ENCODE data around the gene BMP4. TPM values are rescaled to one million over a fixed set of nuclear protein-coding genes. Genes with fewer than 3 reads are reported as not detected.

BMP4 gene
- total and polyA plus RNA-seq, 9 donors, result 12.0 to 30.5 (median 19.5) TPM

DNA sequence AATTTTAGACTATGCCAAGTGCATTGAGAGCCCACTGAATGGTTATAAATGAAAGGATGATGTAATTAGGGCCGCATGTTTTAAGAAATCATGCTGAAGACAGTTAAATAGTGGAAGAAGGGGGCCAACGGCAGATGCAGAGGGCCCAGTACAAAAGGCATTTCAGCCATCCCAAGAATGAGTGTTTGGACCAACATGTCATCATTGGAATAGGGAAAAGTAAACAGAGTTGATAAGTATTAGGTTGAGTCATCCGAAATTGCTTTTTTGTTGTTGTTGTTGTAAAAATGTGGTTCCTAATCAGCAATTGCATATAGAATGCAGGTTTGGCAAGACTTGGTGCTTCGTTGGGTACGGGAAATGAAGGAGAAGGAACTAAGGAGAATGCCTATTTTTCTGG lies 29.5 kb downstream of the BMP4 start:
- H3K9me3 ChIP-seq (replicated peaks; ENCODE audit: control insufficient read depth, low read depth, low read length), result no peaks in the 10 kb centered on the region
- H3K4me1 ChIP-seq (ENCODE audit: control insufficient read depth, insufficient read depth, low read length), result no peaks in the 10 kb centered on the region
- WGBS (ENCODE audit: insufficient coverage), result 81% methylated on average over 5 of the region's 5 CpGs
- no peaks in the 10 kb centered on the region for H3K36me3 ChIP-seq (ENCODE audit: control insufficient read depth, insufficient read depth, low read length)
- H3K27me3 ChIP-seq (ENCODE audit: control insufficient read depth, insufficient read depth, low read length), result no peaks in the 10 kb centered on the region
- no peak for DNase-seq
- no peak overlapping the region for H3K4me3 ChIP-seq (ENCODE audit: low read length)
- no peak overlapping the region for H3K27ac ChIP-seq (ENCODE audit: low read length)

DNA sequence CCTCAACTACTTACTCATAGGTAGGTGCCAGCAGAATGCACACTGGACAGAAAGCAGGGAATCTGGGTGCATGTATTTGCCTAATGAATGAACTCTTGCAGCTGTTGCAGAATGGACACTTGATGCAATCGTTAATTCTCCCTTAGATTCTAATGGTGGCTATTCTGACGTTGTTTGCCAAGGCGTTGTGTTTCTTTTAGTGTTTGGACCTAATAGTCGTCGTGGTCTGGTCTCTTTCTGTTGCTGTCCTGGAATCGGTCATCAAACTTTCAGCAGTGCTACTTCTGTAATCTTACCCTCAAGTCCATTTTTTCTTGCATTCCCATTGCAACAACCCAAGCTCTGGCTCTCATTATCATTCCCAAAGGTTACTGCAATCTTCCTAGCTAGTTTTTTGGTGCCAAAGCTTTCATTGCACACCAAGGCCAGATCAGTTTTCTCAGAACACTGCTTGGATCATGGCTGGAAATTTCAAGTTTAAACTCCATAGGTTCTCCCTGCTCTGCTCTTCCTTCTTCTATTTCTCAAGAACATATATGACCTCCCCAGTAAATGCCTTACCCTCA lies 31.3 kb downstream of the BMP4 start:
- 63% methylated on average over 4 of the region's 6 CpGs for WGBS (ENCODE audit: insufficient coverage)
- H3K27me3 ChIP-seq (ENCODE audit: control insufficient read depth, insufficient read depth, low read length), result no peaks in the 10 kb centered on the region
- no peak for DNase-seq
- H3K36me3 ChIP-seq (ENCODE audit: control insufficient read depth, insufficient read depth, low read length), result no peaks in the 10 kb centered on the region
- no peaks in the 10 kb centered on the region for H3K4me1 ChIP-seq (ENCODE audit: control insufficient read depth, insufficient read depth, low read length)
- no peak overlapping the region for H3K27ac ChIP-seq (ENCODE audit: low read length)
- no peaks in the 10 kb centered on the region for H3K9me3 ChIP-seq (replicated peaks; ENCODE audit: control insufficient read depth, low read depth, low read length)
- H3K4me3 ChIP-seq (ENCODE audit: low read length), result no peak overlapping the region

DNA sequence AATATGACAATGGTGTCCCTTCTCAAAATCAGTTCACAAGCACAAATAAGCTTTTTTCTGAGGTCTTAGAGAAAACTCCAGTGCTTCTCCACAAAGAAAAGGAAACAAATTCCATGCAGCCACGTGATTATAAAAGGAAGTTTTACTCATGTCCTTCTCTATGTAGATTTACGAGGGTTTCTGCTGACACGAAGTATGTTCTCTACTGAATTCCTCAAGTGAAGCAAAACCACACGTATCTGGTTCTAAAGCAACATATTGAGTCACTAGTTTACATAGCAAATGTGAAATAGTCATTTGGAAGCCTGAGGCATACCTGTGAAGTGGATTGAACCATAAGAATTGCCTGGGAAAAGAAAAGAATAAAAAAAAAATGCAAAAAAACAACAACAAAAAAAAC lies 31.9 kb downstream of the BMP4 start:
- no peaks in the 10 kb centered on the region for H3K36me3 ChIP-seq (ENCODE audit: control insufficient read depth, insufficient read depth, low read length)
- no peak overlapping the region for H3K27ac ChIP-seq (ENCODE audit: low read length)
- H3K4me1 ChIP-seq (ENCODE audit: control insufficient read depth, insufficient read depth, low read length), result no peaks in the 10 kb centered on the region
- H3K9me3 ChIP-seq (replicated peaks; ENCODE audit: control insufficient read depth, low read depth, low read length), result no peaks in the 10 kb centered on the region
- WGBS (ENCODE audit: insufficient coverage), result no CpG with 5 or more reads among the region's 4 CpGs
- H3K4me3 ChIP-seq (ENCODE audit: low read length), result no peak overlapping the region
- no peak for DNase-seq
- no peaks in the 10 kb centered on the region for H3K27me3 ChIP-seq (ENCODE audit: control insufficient read depth, insufficient read depth, low read length)

DNA sequence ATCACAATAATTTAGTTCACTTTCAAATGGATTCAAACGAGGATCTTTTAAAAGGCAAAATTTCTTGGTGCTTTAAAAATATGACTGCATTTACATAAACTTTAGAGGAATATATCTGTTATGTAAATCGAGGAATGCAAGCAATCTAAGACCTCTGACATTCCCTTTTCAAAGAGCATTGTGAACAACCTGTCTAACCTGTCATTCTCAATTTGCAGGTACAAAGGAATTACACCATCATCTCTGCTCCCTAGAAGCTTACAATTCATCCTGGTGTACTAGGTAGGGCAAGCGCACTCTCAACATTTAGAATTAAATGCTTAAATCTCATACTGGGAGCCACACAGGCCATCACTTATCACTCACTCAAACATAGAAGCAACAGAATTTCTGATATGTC lies 35.6 kb downstream of the BMP4 start:
- H3K27ac ChIP-seq (ENCODE audit: low read length), result no peak overlapping the region

DNA sequence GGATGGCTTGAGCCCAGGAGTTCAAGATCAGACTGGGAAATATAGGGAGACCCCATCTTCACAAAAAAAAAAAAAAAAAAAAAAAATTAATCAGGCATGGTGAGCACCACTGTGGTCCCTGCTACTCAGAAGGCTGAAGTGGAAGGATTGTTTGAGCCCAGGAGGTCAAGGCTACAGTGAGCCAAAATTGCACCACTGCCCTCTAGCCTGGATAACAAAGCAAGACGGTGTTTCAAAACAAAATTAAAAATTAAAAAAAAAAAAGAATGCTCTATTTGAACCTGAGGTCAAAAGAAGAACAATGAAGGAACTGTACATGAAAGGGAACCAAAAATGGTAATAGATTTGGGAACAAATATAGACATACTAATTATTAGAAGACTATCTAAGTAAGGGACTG lies 40.4 kb downstream of the BMP4 start:
- Histone ChIP-seq H3K4me3 (ENCODE audit: low read length) (no peak overlapping the region), H3K9me3 (replicated peaks; ENCODE audit: control insufficient read depth, low read depth, low read length) (no peaks in the 10 kb centered on the region), H3K4me1 (ENCODE audit: control insufficient read depth, insufficient read depth, low read length) (no peaks in the 10 kb centered on the region), H3K36me3 (ENCODE audit: control insufficient read depth, insufficient read depth, low read length) (no peaks in the 10 kb centered on the region), H3K27ac (ENCODE audit: low read length) (no peak overlapping the region), H3K27me3 (ENCODE audit: control insufficient read depth, insufficient read depth, low read length) (no peaks in the 10 kb centered on the region)
- no CpG with 5 or more reads among the region's 1 CpG for WGBS (ENCODE audit: insufficient coverage)
- DNase-seq, result no peak

More for the DNA sequence above, 35.6 kb downstream of the BMP4 start:
- no peak for DNase-seq
- H3K4me3 ChIP-seq (ENCODE audit: low read length), result no peak overlapping the region
- no peaks in the 10 kb centered on the region for H3K4me1 ChIP-seq (ENCODE audit: control insufficient read depth, insufficient read depth, low read length)
- no peaks in the 10 kb centered on the region for H3K27me3 ChIP-seq (ENCODE audit: control insufficient read depth, insufficient read depth, low read length)
- no peaks in the 10 kb centered on the region for H3K9me3 ChIP-seq (replicated peaks; ENCODE audit: control insufficient read depth, low read depth, low read length)
- no CpG with 5 or more reads among the region's 3 CpGs for WGBS (ENCODE audit: insufficient coverage)
- H3K36me3 ChIP-seq (ENCODE audit: control insufficient read depth, insufficient read depth, low read length), result no peaks in the 10 kb centered on the region

DNA sequence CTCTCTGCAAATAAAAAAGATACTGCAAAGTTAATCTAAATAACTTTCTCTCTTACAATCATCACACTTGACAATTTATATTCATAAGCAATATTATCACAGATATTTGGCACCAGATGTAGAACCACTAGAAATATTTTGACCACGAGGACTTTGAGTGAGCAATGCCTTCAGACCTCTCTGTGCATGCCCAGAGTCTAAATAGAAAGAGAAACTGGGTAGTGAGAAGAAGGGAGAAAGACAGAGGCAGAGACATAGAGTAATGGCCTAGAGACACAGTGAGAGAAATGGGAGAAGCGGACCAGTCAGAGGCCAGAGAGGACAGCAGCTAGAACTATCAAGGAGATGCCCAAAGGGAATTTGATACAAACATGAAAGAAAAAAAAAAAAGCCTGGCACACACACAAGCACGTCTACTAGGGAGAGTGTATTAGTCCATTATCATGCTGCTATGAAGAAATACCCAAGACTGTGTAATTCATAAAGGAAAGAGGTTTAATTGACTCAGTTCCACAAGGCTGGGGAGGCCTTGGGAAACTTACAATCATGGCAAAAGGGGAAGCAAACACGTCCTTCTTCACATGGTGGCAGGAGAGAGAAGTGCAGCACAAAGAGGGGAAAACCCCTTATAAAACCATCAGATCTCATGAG lies 41.1 kb downstream of the BMP4 start:
- DNase-seq, result no peak
- Histone ChIP-seq H3K9me3 (replicated peaks; ENCODE audit: control insufficient read depth, low read depth, low read length) (no peaks in the 10 kb centered on the region), H3K4me3 (ENCODE audit: low read length) (no peak overlapping the region), H3K27ac (ENCODE audit: low read length) (no peak overlapping the region), H3K27me3 (ENCODE audit: control insufficient read depth, insufficient read depth, low read length) (no peaks in the 10 kb centered on the region), H3K4me1 (ENCODE audit: control insufficient read depth, insufficient read depth, low read length) (no peaks in the 10 kb centered on the region), H3K36me3 (ENCODE audit: control insufficient read depth, insufficient read depth, low read length) (no peaks in the 10 kb centered on the region)
- WGBS (ENCODE audit: insufficient coverage), result 53% methylated on average over 2 of the region's 4 CpGs

DNA sequence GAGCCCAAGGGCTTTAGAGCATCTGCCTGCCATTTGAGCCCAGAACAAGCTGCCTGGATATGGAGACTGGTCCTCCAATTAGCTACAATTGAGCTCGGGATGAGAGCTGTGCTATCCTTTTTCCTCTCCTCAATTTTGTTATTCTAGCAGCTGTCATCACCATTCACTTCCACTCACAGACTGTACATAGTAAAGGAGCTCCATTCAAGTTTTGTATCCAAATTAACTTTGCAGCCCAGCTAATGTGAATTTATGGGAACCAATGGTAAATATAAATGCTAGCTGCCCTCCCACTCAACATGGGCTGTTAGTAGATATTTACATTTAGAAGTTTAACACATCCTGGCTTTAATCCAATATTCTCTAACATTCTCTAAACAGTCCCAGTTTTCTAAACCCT lies 44.6 kb downstream of the BMP4 start:
- no peaks in the 10 kb centered on the region for H3K27me3 ChIP-seq (ENCODE audit: control insufficient read depth, insufficient read depth, low read length)
- no peaks in the 10 kb centered on the region for H3K9me3 ChIP-seq (replicated peaks; ENCODE audit: control insufficient read depth, low read depth, low read length)
- no peak overlapping the region for H3K27ac ChIP-seq (ENCODE audit: low read length)
- H3K4me1 ChIP-seq (ENCODE audit: control insufficient read depth, insufficient read depth, low read length), result no peaks in the 10 kb centered on the region
- peak; percentile 44 for DNase-seq
- 20% methylated on average over 1 of the region's 1 CpG for WGBS (ENCODE audit: insufficient coverage)
- no peaks in the 10 kb centered on the region for H3K36me3 ChIP-seq (ENCODE audit: control insufficient read depth, insufficient read depth, low read length)
- H3K4me3 ChIP-seq (ENCODE audit: low read length), result no peak overlapping the region

DNA sequence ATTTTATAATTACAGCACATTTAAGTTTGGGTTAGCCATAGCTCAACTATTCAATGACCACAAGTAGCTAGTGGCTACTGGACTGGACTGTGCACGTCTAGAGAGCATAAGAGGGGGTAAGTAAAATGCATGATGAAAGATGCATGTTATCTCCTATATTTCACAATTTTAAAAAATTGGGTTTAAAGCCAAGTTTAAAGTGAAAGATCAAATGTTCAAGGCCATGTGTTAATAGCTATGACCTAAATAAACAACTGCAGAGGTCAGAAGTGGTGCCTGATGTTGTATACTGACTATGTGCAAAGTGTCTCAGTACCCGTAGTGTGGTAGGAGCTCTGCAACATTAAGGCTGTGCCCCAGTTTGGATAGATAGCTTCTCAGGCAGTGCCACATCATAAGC lies 48.2 kb downstream of the BMP4 start:
- H3K27ac ChIP-seq (ENCODE audit: low read length), result no peak overlapping the region
- no peaks in the 10 kb centered on the region for H3K4me1 ChIP-seq (ENCODE audit: control insufficient read depth, insufficient read depth, low read length)
- no peak for DNase-seq
- no CpG with 5 or more reads among the region's 2 CpGs for WGBS (ENCODE audit: insufficient coverage)
- no peaks in the 10 kb centered on the region for H3K36me3 ChIP-seq (ENCODE audit: control insufficient read depth, insufficient read depth, low read length)
- H3K4me3 ChIP-seq (ENCODE audit: low read length), result no peak overlapping the region
- H3K27me3 ChIP-seq (ENCODE audit: control insufficient read depth, insufficient read depth, low read length), result no peaks in the 10 kb centered on the region
- peaks cover 14% of the 10 kb centered on the region for H3K9me3 ChIP-seq (replicated peaks; ENCODE audit: control insufficient read depth, low read depth, low read length)

DNA sequence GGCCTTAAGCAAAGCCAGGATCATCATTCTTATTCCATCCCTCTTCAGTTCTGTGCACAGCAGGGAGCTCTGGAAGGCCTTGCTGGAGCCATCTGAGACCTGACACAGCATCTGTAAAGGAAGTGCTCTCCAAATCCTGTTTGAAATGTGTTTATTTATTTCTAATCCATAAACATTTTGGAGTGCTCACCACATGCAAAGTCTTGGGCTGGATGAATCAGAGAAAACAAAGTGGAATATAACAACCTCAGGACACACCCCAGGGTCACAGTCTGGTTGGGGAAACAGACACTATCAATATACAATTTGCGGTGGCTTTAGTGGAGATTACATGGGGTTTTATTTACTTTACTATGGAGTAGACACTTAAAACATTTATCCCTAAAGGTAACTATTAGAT lies 54.3 kb downstream of the BMP4 start:
- Histone ChIP-seq H3K36me3 (ENCODE audit: control insufficient read depth, insufficient read depth, low read length) (no peaks in the 10 kb centered on the region), H3K9me3 (replicated peaks; ENCODE audit: control insufficient read depth, low read depth, low read length) (peaks cover 14% of the 10 kb centered on the region), H3K27ac (ENCODE audit: low read length) (no peak overlapping the region), H3K4me3 (ENCODE audit: low read length) (no peak overlapping the region), H3K4me1 (ENCODE audit: control insufficient read depth, insufficient read depth, low read length) (peaks cover 9% of the 10 kb centered on the region), H3K27me3 (ENCODE audit: control insufficient read depth, insufficient read depth, low read length) (no peaks in the 10 kb centered on the region)
- WGBS (ENCODE audit: insufficient coverage), result no CpG with 5 or more reads among the region's 1 CpG
- no peak for DNase-seq

DNA sequence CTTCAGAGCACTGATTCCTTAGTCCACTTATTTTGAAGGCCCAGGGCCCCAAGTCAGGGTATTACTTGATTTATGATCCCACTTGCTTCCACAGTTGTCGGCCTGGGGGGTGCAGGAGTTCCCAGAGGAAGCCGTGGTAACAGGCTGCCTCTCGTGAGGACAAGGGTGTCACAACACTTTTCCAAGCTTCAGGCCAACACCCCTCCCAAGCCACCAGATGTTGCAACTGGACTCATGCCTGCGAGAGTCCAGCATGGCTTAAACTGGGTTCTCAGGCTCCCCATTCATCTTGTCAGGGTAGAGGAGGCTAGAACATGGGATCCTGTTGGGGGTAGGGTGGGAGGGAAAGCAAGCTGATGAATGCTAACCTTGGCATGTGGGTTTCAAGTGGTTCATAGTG lies 56.1 kb downstream of the BMP4 start:
- 20% methylated on average over 2 of the region's 4 CpGs for WGBS (ENCODE audit: insufficient coverage)
- no peaks in the 10 kb centered on the region for H3K27me3 ChIP-seq (ENCODE audit: control insufficient read depth, insufficient read depth, low read length)
- no peak overlapping the region for H3K27ac ChIP-seq (ENCODE audit: low read length)
- no peaks in the 10 kb centered on the region for H3K36me3 ChIP-seq (ENCODE audit: control insufficient read depth, insufficient read depth, low read length)
- DNase-seq, result peak; percentile 42
- peaks cover 5% of the 10 kb centered on the region for H3K9me3 ChIP-seq (replicated peaks; ENCODE audit: control insufficient read depth, low read depth, low read length)
- no peak overlapping the region for H3K4me3 ChIP-seq (ENCODE audit: low read length)
- H3K4me1 ChIP-seq (ENCODE audit: control insufficient read depth, insufficient read depth, low read length), result peaks cover 17% of the 10 kb centered on the region

Data from muscle of leg (tissue), 11 donors.